Calu3 (cell line): ENCODE data around the gene OLIG2. TPM values are rescaled to one million over a fixed set of nuclear protein-coding genes. Genes with fewer than 3 reads are reported as not detected.
A peak's percentile ranks its signal among the peaks of the same experiment; 100 is the strongest.

Experiments
- BruUV-seq: library from RNA; stranded (reverse); fragments of 400-500 nt; replicated peaks from 2 replicates; lab custom pipeline; 2021; lab: Mats Ljungman, UMichigan
- CTCF ChIA-PET: fragments of 300-600 bp; sonication (Branson Sonifier 250); formaldehyde crosslinking; loops from one replicate; lab custom pipeline; 2022; ENCODE audit warnings: antibody characterized with exemption; lab: Charles Lee
- DNase-seq: peaks from one replicate; pipeline ENCODE4 v3.0.0; 2022
- H3K27ac Mint-ChIP-seq: one replicate; pipeline ENCODE4 v1.8.0; 2022; ENCODE audit warnings: mixed read lengths; ENCODE audit not compliant: unreplicated experiment
- H3K27me3 Mint-ChIP-seq: one replicate; pipeline ENCODE4 v1.8.0; 2022; ENCODE audit warnings: mixed read lengths; ENCODE audit not compliant: unreplicated experiment
- H3K36me3 Mint-ChIP-seq: one replicate; pipeline ENCODE4 v1.8.0; 2022; ENCODE audit warnings: mild to moderate bottlenecking, moderate library complexity, mixed read lengths; ENCODE audit not compliant: insufficient read depth, unreplicated experiment
- H3K4me1 Mint-ChIP-seq: one replicate; pipeline ENCODE4 v1.8.0; 2022; ENCODE audit warnings: mild to moderate bottlenecking, low read depth, mixed read lengths; ENCODE audit not compliant: unreplicated experiment
- H3K4me3 Mint-ChIP-seq: one replicate; pipeline ENCODE4 v1.8.0; 2022; ENCODE audit warnings: mild to moderate bottlenecking, low read depth, moderate library complexity, mixed read lengths; ENCODE audit not compliant: unreplicated experiment
- H3K9me3 Mint-ChIP-seq: one replicate; pipeline ENCODE4 v1.8.0; 2022; ENCODE audit warnings: low read depth, mixed read lengths; ENCODE audit not compliant: unreplicated experiment
- CTCF ChIP-seq: fragments of 200-600 bp; IDR thresholded peaks from one replicate; pipeline ENCODE4 v1.8.0; 2022; ENCODE audit warnings: antibody characterized with exemption; ENCODE audit not compliant: unreplicated experiment
- intact Hi-C: fragments of 100-400 bp; cut with micrococcal nuclease; formaldehyde crosslinking; loops from one replicate; pipeline ENCODE4 v1.10.0; 2022; ENCODE audit not compliant: unreplicated experiment
- total RNA-seq: library from RNA; stranded (reverse); gene quantifications from 2 replicates; pipeline ENCODE4 v1.2.3, GENCODE V29; 2022

The OLIG2 gene
- total RNA-seq, 1 experiment from 2014 or later = not detected

GRCh38 chr21:33069994-33070743 lies 44.4 kb downstream of the OLIG2 start, which contains the start of gene OLIG1:
Gene OLIG1 (plus strand): TSS chr21:33070141. CDS start chr21:33070247, 106 bp downstream.
- Mint-ChIP-seq H3K36me3 (no peaks in the 10 kb centered on the region), H3K27me3 (peaks cover 66% of the 10 kb centered on the region), H3K4me1 (no peaks in the 10 kb centered on the region), H3K4me3 (no peak within 1 kb of the TSS), H3K27ac (no peak within 1 kb of the TSS), H3K9me3 (no peaks in the 10 kb centered on the region)
- BruUV-seq = no TSS peak
- CTCF ChIA-PET = no interaction called here
- intact Hi-C loops = no loop called here
- TF ChIP-seq CTCF = no peak
- peak; percentile 3 for DNase-seq

- CTCF ChIA-PET = no interaction called here
- DNase-seq = no peak
- intact Hi-C loops = no loop called here
- no peak overlapping the region for H3K4me3 Mint-ChIP-seq
- no peaks in the 10 kb centered on the region for H3K9me3 Mint-ChIP-seq
- no peaks in the 10 kb centered on the region for H3K4me1 Mint-ChIP-seq
- TF ChIP-seq CTCF = no peak
- no peak overlapping the region for H3K27ac Mint-ChIP-seq
- peaks cover 61% of the 10 kb centered on the region for H3K27me3 Mint-ChIP-seq
- H3K36me3 Mint-ChIP-seq = no peaks in the 10 kb centered on the region
- BruUV-seq = no TSS peak
These were observed 44.9 kb downstream of the OLIG2 start for GRCh38 chr21:33070744-33070997.

- no TSS peak for BruUV-seq
- H3K4me3 Mint-ChIP-seq = peak overlapping the region; percentile 57
- H3K9me3 Mint-ChIP-seq = no peaks in the 10 kb centered on the region
- intact Hi-C loops = no loop called here
- H3K4me1 Mint-ChIP-seq = no peaks in the 10 kb centered on the region
- DNase-seq = peak; percentile 5
- CTCF ChIA-PET = no interaction called here
- no peak for TF ChIP-seq CTCF
- no peaks in the 10 kb centered on the region for H3K36me3 Mint-ChIP-seq
- peaks cover 56% of the 10 kb centered on the region for H3K27me3 Mint-ChIP-seq
- H3K27ac Mint-ChIP-seq = no peak overlapping the region
These were observed 45.4 kb downstream of the OLIG2 start for GRCh38 chr21:33070998-33071769.

- intact Hi-C loops = no loop called here
- CTCF ChIA-PET = no interaction called here
- no peak for DNase-seq
These were observed 46.1 kb downstream of the OLIG2 start for GRCh38 chr21:33071770-33072306.

More at GRCh38 chr21:33071770-33072306, 46.1 kb downstream of the OLIG2 start:
- TF ChIP-seq CTCF = no peak
- BruUV-seq = no TSS peak
- Mint-ChIP-seq H3K4me1 (no peaks in the 10 kb centered on the region), H3K36me3 (no peaks in the 10 kb centered on the region), H3K27ac (no peak overlapping the region), H3K4me3 (peak overlapping the region; percentile 57), H3K9me3 (no peaks in the 10 kb centered on the region), H3K27me3 (peaks cover 49% of the 10 kb centered on the region)
